GM19351 (cell line): ENCODE data around the gene MYOC.
"Not testable (repeated sequence)": the region's sequence is repeated elsewhere in the genome, so short reads cannot be mapped to it uniquely, and the experiment has no call there.

Experiments used
- ATAC-seq: cut with Tn5 transposase; IDR thresholded peaks from one replicate; pipeline ENCODE4 v1.9.1; 2021; ENCODE audit warnings: mild to moderate bottlenecking, moderate library complexity; ENCODE audit not compliant: unreplicated experiment

The MYOC gene

GRCh38 chr1:171654201-171654941 lies 1.9 kb upstream of the MYOC start:
- no peak for ATAC-seq

GRCh38 chr1:171653796-171654195 lies 1.3 kb upstream of the MYOC start:
- ATAC-seq = no peak

- ATAC-seq = no peak
Measured at GRCh38 chr1:171646249-171646560, 6.3 kb downstream of the MYOC start.

GRCh38 chr1:171645553-171646248 lies 6.8 kb downstream of the MYOC start:
- ATAC-seq = no peak

- no peak for ATAC-seq
Measured at GRCh38 chr1:171644805-171645483, 7.5 kb downstream of the MYOC start.

- ATAC-seq = no peak
Measured at GRCh38 chr1:171643156-171643555, 9.3 kb downstream of the MYOC start.

GRCh38 chr1:171642197-171642596 lies 10.3 kb downstream of the MYOC start:
- no peak for ATAC-seq

GRCh38 chr1:171641076-171641864 lies 11.2 kb downstream of the MYOC start:
- ATAC-seq = no peak

- ATAC-seq = no peak
Measured at GRCh38 chr1:171640225-171640624, 12.3 kb downstream of the MYOC start.

- ATAC-seq = no peak
Measured at GRCh38 chr1:171637928-171638576, 14.4 kb downstream of the MYOC start.

GRCh38 chr1:171636141-171636540 lies 16.3 kb downstream of the MYOC start:
- no peak for ATAC-seq

- ATAC-seq = no peak
Measured at GRCh38 chr1:171635661-171636060, 16.8 kb downstream of the MYOC start.

- no peak for ATAC-seq
Measured at GRCh38 chr1:171628225-171628624, 24.3 kb downstream of the MYOC start.

- ATAC-seq = no peak
Measured at GRCh38 chr1:171627020-171627419, 25.5 kb downstream of the MYOC start.

- no peak for ATAC-seq
Measured at GRCh38 chr1:171625225-171625624, 27.3 kb downstream of the MYOC start.

- ATAC-seq = no peak
Measured at GRCh38 chr1:171623651-171624331, 28.7 kb downstream of the MYOC start.

GRCh38 chr1:171622152-171622462 lies 30.4 kb downstream of the MYOC start, which contains the start of gene MYOCOS:
Gene MYOCOS, plus strand, starts transcription at chr1:171622243. Its CDS starts 1,641 bp downstream, at chr1:171623884.
- no peak for ATAC-seq

- no peak for ATAC-seq
Measured at GRCh38 chr1:171616586-171616985, 35.9 kb downstream of the MYOC start.

- not testable (repeated sequence) for ATAC-seq
Measured at GRCh38 chr1:171615122-171615906, 37.2 kb downstream of the MYOC start.
